Bronchial epithelial cell (primary cell): ENCODE data around the gene PXYLP1. TPM values are rescaled to one million over a fixed set of nuclear protein-coding genes. Genes with fewer than 3 reads are reported as not detected.

Experiments
- DNase-seq: peaks from one replicate; pipeline ENCODE4 v3.0.0-alpha.2; 2010; ENCODE audit warnings: low read depth
- FAIRE-seq: peaks from 2 replicates; lab custom pipeline; 2011; peaks lifted over from hg19 to GRCh38; lab: Jason Lieb, UNC
- H3K27me3 ChIP-seq: 2 replicates; pipeline ENCODE4 v1.5.1; 2011; ENCODE audit warnings: low read length; ENCODE audit not compliant: control insufficient read depth, insufficient read depth
- H3K36me3 ChIP-seq: 2 replicates; pipeline ENCODE4 v1.5.1; 2011; ENCODE audit warnings: low read length; ENCODE audit not compliant: control insufficient read depth, insufficient read depth
- H3K4me3 ChIP-seq: 2 replicates; pipeline ENCODE4 v1.5.1; 2011; ENCODE audit warnings: mild to moderate bottlenecking, low read depth, low read length, control low read depth
- CTCF ChIP-seq: IDR thresholded peaks from 2 replicates; pipeline ENCODE4 v1.5.1; 2011; ENCODE audit warnings: mild to moderate bottlenecking, moderate library complexity, low read length, control low read depth, inconsistent platforms; ENCODE audit not compliant: insufficient read depth, severe bottlenecking
- total RNA-seq: library from RNA; depleted of rRNA; stranded (reverse); fragments of >200 nt; gene quantifications from 2 replicates; pipeline ENCODE4 v1.2.1, GENCODE V29; 2014

The PXYLP1 gene
- total RNA-seq, 1 donor from 2014 or later = 9.0 TPM

GRCh38 chr3:141266797-141267555 lies 35.4 kb downstream of the PXYLP1 start:
- TF ChIP-seq CTCF = no peak
- no peaks in the 10 kb centered on the region for H3K36me3 ChIP-seq
- FAIRE-seq = peak; percentile 62
- no peak for DNase-seq
- no peak overlapping the region for H3K4me3 ChIP-seq
- no peaks in the 10 kb centered on the region for H3K27me3 ChIP-seq

DNA sequence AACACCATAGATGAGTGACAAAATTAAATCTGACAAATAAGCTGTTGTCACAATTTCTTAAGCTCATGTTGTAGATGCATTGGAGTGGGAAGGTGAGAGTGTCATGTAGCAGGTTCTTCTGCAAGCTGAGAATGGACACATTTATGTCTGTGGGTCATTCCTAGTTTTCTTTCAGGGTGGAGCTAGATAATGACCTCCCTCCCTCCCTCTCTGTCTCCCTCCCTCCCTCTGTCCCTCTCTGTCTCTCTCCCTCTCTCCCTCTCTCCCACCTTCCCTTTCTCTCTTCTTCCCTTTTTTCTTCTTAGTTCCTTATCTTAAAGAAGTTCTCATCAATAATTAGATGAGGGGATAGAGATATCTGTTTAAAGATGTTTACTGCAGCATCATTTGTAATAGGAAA lies 36.0 kb downstream of the PXYLP1 start:
- Histone ChIP-seq H3K36me3 (no peaks in the 10 kb centered on the region), H3K4me3 (no peak overlapping the region), H3K27me3 (no peaks in the 10 kb centered on the region)
- peak; percentile 81 for FAIRE-seq
- no peak for TF ChIP-seq CTCF
- no peak for DNase-seq

- no peaks in the 10 kb centered on the region for H3K27me3 ChIP-seq
- H3K36me3 ChIP-seq = no peaks in the 10 kb centered on the region
- DNase-seq (no peak), FAIRE-seq (no peak)
- TF ChIP-seq CTCF = no peak
- H3K4me3 ChIP-seq = no peak overlapping the region
These were observed 36.7 kb downstream of the PXYLP1 start for GRCh38 chr3:141268306-141268705.

DNA sequence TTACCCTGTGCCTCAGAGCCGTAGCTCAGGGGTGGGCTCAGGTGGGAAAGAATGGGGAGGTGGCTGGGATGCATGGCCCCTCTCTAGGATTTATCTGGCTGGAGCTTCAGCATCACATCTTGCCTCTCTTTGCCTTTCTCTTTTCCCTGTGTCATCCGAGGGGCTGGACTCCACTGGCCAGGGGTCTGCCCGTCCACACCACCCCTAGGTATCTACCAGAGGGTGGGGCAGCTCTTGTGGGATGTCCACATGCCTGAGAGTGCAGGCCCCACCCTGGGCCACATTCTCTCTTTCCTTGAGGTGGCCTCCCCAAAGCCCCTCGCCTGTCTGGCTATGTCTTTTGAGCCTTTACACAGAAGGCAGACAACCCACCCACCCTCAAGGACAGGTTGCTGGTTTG lies 37.2 kb downstream of the PXYLP1 start:
- FAIRE-seq (no peak), DNase-seq (no peak)

GRCh38 chr3:141269961-141270360 lies 38.3 kb downstream of the PXYLP1 start:
- DNase-seq (no peak), FAIRE-seq (no peak)

More for the DNA sequence above, 37.2 kb downstream of the PXYLP1 start:
- no peak for TF ChIP-seq CTCF
- Histone ChIP-seq H3K36me3 (no peaks in the 10 kb centered on the region), H3K27me3 (no peaks in the 10 kb centered on the region), H3K4me3 (no peak overlapping the region)

More at GRCh38 chr3:141269961-141270360, 38.3 kb downstream of the PXYLP1 start:
- no peak overlapping the region for H3K4me3 ChIP-seq
- TF ChIP-seq CTCF = no peak
- no peaks in the 10 kb centered on the region for H3K36me3 ChIP-seq
- no peaks in the 10 kb centered on the region for H3K27me3 ChIP-seq
